HG02678 (cell line): ENCODE data around the gene PSME3.
A peak's percentile ranks its signal among the peaks of the same experiment; 100 is the strongest.

ENCODE experiments used
- ATAC-seq: cut with Tn5 transposase; IDR thresholded peaks from one replicate; pipeline ENCODE4 v1.9.1; 2021; ENCODE audit warnings: mild to moderate bottlenecking, moderate library complexity; ENCODE audit not compliant: unreplicated experiment

The PSME3 gene

GRCh38 chr17:42814633-42815399 is 18.4 kb upstream of the PSME3 start:
- ATAC-seq = no peak

DNA sequence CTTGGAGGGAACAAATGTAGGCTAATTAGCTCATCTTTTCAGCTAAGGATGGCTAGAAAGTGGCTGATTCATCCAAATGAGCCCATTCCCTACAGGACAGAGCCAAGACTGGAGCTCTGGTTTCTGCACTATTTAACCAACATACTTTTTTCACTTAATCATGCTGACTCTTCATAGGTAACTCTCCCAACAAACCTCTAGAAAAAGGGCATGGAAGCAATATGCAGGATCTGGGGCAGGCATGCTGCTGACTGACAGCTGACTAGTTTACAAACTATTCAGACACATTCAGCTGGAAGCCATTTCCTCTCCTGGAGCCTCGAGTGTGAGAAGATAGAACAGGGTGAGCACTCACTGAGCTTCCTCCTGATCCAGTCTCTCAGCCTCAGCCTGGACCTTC is 15.3 kb upstream of the PSME3 start:
- no peak for ATAC-seq

GRCh38 chr17:42818379-42818778 is 14.8 kb upstream of the PSME3 start:
- no peak for ATAC-seq

DNA sequence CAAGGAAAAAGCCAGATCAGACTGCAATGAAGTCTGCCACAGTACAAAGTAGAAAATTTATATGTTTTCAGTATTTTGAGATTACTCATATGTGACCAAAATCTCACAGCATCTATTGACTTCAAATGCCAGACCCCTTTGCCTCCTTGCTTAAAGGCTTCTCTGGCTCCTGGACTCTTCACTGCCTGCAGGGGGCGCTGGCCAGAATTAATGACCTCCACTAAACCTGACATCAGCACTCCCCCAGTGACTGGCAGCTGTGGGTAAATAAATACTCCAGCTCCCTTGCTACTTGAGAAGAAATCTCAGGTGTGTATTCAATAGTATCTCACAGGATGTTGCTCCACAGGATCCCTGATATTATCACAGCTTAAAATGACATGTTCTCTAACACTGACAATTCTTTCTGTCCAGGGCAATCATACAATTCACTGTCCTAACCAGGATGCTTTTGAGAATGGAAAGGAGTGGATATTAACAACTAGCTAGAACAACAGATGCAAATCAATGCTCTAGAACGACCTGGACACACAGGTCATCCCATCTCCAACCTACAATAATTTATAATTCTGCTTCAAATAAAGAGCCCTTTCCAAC is 13.2 kb upstream of the PSME3 start:
- no peak for ATAC-seq

- no peak for ATAC-seq
Measured at GRCh38 chr17:42821176-42821575, 12.0 kb upstream of the PSME3 start.

GRCh38 chr17:42827472-42827871 is 5.7 kb upstream of the PSME3 start:
- no peak for ATAC-seq

- ATAC-seq = no peak
Measured at GRCh38 chr17:42830971-42831370, 2.2 kb upstream of the PSME3 start.

- peak; percentile 4 for ATAC-seq
Measured at GRCh38 chr17:42832213-42832933, 824 bp upstream of the PSME3 start.

DNA sequence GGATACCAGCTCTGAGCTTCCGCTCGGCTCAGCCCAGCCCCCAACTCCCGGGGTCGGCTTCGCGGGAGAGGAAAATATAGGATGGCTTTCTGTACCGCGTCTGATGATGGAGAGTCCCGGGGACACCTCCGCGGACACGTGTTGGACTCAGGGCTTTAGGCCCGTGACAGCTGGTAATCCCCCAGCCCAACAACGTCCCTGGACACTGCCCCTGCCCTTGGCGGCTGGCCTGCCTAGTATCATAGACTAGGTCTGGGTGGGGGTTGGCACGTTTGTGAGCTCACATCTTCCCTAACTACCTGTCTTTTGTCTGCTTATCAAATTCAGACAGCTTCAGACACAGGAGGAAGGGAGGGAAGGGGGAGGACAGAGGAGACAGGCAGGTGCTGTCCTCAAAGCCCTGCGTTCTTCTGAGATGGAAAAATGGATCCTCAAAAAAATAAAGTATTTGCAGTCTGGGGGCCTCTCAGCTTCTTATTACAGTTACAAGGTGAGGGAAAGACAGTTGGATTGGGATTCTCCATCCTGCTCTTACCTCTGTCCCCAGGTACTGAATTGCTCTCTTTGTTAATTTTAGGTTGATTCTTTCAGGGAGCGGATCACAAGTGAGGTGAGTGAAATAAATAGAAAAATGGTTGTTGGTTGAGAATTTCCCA is 698 bp downstream of the PSME3 start:
- no peak for ATAC-seq

- ATAC-seq = no peak
Measured at GRCh38 chr17:42835732-42836131, 2.5 kb downstream of the PSME3 start.

DNA sequence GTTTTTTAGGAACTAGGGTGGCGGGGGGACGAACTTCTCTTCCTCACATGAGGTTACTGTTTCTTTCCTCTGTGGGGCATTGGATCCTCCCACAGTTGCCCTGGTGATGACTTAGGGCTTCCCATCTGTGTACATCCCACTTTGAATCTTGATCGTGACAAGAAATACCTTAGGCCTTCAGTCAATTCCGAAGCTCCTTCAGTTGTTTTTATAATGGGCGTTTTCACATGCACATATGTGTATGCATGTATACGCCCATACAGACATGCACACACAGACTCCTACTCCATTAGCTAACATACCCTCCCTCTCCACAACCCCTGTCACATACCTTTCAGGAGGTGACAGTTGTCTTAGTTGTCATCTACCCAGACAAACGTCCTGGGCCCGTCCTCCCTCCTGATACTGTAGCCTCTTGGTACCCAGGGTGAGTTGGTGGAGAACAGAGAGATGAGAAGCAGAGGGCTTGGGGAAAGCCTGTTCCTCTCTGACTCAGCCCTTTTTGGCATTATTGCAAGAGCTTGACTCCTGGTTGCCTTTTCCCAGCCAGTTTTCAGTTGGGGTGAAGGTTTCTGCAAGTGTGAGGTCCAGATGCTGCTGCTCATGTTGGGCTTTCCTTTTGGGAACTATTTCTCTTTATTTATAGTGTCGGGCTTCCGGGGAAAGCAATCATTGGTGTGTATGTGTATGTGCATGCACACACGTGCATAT is 8.9 kb downstream of the PSME3 start:
- ATAC-seq = no peak

GRCh38 chr17:42843358-42843934 is 10.2 kb downstream of the PSME3 start:
- no peak for ATAC-seq

GRCh38 chr17:42844271-42844670 is 11.1 kb downstream of the PSME3 start, which contains the start of gene AOC2:
AOC2 (plus strand) TSS chr17:42844580; CDS start chr17:42844627, 47 bp downstream.
- ATAC-seq = no peak

GRCh38 chr17:42844761-42845555 is 11.8 kb downstream of the PSME3 start:
- ATAC-seq = no peak

DNA sequence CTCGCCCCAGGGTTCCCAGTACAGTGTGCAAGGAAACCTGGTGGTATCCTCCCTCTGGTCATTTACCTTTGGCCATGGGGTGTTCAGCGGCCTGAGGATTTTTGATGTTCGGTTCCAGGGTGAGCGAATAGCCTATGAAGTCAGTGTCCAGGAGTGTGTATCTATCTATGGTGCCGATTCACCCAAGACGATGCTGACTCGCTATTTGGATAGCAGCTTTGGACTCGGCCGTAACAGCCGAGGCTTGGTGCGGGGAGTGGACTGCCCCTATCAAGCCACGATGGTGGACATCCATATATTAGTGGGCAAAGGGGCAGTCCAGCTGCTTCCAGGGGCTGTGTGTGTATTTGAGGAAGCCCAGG is 12.3 kb downstream of the PSME3 start:
- no peak for ATAC-seq

DNA sequence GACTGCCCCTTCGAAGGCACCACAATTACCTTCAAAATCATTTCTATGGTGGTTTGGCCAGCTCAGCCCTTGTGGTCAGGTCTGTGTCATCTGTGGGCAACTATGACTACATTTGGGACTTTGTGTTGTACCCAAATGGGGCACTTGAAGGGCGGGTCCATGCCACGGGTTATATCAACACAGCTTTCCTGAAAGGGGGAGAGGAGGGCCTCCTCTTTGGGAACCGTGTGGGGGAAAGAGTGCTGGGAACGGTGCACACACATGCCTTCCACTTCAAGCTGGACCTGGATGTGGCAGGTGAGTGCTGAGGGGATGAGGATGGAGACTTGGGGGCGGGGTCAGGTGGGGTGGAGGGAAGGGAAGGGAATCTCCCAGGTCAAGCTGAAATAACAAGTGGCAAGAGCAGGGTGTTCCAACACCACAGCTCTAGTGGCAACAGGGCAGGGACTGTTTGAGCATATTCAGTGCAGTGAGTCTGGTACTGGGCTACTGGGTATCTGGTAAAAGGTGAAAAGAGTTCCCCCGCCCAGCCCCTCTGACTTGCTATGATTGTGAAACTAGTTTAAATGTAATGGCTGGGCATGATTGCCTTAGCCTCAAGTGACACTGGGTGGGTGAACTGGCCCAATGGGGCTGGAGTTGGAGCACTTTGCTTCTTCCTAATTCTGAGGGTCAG is 12.9 kb downstream of the PSME3 start:
- ATAC-seq = no peak

DNA sequence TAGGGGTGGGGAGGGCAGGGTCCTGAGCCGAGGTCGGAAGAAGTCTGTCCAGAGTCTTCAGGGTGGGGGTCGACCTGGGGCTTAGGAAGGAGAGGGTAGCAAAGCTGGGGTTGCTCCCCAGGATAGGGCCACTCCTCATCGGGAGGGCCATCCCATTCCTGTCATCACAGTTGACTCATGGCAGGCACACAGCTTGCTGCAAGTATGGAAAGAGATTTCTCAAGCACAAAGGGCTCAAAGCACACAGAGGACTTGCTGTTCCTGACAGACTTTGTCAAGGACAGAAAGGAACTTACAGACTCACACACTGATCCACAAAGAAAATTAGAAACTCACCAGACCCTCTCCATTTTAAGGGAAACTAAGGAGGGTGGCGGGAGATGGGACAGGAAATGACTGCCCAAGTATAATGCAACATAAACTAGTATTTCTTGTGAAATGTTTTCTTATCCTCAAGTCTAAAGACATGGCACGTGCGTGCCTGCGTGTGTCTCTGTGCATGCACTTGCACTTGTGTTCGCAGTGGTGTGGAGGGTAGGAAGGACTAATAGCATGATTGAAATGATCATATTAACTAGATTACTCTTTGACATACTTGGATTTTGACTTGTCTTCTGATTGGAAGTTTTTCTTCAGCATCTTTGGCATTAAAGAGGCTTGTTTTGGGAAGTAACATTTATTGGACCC is 13.5 kb downstream of the PSME3 start:
- no peak for ATAC-seq

DNA sequence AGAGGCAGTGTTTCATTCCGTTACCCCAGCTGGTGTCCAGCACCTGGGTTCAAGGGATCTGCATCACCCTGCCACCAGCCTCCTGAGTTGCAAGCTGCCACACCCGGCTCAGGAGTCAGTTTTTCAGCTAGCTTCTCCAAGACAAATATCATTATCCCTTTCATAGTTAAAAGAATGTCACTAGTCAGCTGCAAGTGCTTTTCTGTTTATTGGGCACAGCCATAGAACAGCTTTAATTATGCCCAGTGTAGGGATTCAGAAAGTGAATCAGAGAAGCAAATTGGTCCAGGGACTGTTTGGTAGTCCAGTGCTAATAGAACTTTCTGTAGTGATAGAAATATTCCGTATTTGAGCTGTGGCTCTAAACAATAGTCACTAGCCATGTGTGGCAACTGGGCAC is 14.9 kb downstream of the PSME3 start:
- ATAC-seq = no peak

DNA sequence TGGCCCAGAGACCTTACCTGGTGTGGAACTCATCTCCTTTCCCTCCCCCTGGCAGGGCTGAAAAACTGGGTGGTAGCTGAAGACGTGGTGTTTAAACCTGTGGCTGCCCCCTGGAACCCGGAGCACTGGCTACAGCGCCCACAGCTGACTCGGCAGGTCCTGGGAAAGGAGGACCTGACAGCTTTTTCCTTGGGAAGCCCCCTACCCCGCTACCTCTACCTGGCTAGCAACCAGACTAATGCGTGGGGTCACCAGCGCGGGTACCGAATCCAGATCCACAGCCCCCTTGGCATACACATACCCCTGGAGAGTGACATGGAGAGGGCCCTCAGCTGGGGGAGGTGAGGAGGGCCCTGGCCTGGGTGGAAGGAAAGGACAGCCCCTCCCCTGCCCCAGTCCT is 15.8 kb downstream of the PSME3 start:
- ATAC-seq = no peak
